Activated naive CD8-positive, alpha-beta T cell treated with anti-CD3 and anti-CD28 coated beads, Interleukin-2, amount 50 U/mL, for 16 hours (primary cell): Measurements from ENCODE around the gene DPP7.

Source experiments
- DNase-seq: peaks from one replicate; pipeline ENCODE4 v3.0.0-alpha.2; 2020; ENCODE audit warnings: low read depth, low spot score

DPP7 gene

DNA sequence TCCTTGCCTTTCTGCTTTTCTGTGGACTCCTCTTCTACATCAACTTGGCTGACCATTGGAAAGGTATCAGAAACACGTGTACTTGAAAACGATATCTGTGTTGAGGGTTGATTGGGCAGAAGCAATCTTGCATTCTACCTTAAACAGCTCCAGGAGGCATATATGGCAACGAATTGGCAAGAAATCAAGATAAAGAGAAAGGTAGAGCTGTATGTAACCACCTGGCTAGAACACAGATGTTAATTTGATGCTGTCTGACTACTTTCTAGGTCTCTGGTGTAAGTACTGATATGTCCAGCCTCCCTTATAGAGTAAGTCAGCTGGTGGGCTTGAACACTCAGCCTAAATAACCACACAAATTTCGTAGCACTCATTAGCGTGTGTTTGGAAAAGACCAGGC lies 26.4 kb downstream of the DPP7 start:
- no peak for DNase-seq

GRCh38 chr9:137087409-137087925 lies 27.1 kb downstream of the DPP7 start:
- no peak for DNase-seq

- peak; percentile 98 for DNase-seq
These were observed 27.8 kb downstream of the DPP7 start, which contains the start of gene MAN1B1 for GRCh38 chr9:137086531-137087408. Gene MAN1B1, plus strand, starts transcription at chr9:137086985. Its CDS starts 15 bp downstream, at chr9:137087000.

DNA sequence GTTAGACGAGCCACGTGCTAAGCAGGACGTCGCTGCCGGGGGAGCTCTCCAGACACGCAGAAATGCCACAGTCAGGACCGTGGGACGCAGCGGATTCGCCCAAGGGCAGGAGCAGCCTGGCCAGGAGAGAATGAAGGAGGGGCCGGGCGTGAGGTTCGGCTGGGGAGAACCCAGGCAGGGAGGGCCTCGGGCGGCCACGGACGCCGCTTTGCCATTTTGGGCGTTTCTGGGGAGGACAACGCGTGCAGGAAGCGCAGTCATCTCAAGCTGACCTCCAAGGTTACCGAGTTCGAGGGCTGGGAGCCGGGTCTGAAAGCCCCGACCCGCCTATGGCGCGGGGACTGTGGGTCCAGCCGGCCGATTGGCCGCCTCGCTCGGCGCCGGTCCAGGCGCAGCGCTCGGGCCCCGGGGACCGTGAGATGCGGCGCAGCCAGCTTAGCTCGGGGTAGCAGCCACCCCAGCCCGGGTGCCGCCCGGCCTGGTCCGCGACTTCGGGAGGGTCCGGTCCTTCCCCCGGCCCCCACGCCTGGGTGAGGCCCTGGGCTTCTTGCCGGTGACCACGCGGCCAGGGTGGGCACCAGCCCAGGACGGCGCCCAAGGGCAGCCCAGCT lies 28.5 kb downstream of the DPP7 start:
- DNase-seq: no peak

DNA sequence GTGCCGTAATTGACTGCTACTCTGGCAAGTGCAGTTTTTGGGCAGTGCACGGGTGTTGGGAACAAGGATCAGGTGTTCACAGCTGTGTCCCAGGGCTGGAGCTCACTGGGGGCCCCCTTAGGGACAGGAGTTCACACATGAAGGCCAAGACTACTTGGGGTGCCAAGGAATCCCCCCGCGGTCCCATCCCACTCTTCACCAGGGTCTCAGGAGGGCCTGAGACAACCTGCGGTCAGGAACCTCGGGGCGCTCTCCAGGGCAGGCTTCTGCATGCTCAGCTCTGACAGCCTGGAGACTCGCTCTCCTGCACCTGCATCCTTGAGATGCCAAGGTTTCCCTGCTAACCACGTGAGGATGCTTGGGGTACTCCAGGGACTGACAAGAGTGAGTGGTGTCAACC lies 30.0 kb downstream of the DPP7 start:
- no peak for DNase-seq

- DNase-seq: no peak
These were observed 31.0 kb downstream of the DPP7 start for GRCh38 chr9:137083394-137084004.

GRCh38 chr9:137082925-137083290 lies 31.6 kb downstream of the DPP7 start:
- no peak for DNase-seq

- no peak for DNase-seq
These were observed 32.2 kb downstream of the DPP7 start for GRCh38 chr9:137082222-137082924.

DNA sequence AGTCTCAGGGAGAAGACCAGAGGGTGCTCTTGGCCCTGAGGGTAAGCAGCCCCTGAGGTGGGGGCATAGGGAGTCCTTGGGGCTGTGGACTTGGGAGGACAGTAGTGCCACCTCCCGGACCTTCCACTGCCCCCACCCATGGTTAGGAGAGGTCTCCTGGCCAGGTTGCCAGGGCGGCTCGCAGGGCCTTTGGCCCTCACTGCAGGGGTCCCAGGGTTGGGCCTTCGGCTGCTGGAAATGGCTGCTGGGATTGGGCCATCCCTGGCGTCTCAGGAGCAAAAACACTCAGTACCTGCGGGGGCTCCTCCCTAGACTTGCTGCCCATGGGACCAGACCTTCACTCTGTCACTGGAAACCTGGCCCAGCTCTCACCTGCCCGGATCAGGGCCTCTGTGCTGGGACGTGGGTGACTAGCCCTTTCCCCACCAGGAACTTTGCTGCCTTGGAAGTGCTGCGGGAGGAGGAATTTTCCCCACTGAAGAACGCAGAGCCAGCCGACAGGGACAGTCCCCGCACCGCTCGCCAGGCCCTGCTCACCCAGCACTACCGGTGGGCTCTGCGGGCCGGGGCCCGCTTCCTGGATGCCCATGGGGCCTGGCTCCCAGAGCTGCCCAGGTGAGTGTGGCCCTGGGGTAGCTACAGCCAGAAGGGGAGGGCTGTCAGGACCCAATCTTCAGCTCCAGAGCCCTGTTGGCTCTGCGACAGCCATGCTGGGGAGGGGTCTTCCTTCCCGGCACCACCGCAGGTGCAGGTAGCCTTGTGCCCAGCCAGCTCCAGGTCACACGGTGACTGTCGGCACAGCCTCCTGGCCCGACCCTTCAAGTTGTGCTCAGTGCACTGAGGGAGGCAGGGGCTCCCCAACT lies 34.0 kb downstream of the DPP7 start:
- DNase-seq: no peak

DNA sequence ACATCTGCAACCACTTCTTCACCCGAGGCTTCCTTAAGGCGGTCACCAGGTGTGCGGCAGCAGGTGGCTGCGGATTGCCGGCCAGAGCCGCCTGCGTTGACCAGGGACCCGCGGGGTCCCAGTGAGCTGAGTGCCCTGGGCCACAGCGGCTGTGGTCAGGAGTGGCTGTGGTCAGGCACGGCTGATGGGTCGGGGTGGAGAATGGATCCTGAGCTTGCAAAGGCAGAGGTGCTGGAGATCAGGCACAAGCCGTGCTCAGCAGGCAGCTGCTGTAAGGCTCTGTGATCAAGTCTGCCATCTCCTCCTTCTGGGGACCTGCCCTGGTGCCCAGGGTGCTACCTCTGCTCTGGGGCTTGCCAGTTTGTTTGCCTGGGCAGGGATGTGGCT lies 35.1 kb downstream of the DPP7 start:
- no peak for DNase-seq

DNA sequence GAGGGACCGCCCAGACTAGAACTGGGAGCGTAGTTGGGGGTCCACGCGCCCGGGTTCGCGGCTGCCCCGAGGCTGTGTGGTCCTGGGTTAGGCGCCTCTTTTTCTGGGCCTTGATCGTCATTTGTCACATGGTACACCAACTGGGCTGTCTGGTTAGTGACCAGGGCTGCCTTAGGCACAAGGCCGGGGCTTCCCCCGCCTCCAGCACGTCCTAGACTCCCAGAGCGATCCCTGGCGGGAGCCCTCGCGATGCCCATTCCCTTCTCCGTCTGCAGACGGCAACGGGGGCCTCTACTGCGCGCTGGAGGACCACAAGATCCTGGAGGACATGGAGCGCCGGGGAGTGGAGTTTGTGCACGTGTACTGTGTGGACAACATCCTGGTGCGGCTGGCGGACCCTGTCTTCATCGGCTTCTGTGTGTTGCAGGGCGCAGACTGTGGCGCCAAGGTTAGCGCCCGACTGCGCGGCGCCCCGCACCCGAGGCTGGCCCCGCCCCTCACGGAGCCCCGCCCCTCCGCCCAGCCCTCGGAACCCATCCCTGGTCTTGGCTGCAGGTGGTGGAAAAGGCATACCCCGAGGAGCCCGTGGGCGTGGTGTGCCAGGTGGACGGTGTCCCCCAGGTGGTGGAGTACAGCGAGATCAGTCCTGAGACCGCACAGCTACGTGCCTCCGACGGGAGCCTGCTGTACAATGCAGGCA lies 35.7 kb downstream of the DPP7 start:
- DNase-seq: no peak

DNA sequence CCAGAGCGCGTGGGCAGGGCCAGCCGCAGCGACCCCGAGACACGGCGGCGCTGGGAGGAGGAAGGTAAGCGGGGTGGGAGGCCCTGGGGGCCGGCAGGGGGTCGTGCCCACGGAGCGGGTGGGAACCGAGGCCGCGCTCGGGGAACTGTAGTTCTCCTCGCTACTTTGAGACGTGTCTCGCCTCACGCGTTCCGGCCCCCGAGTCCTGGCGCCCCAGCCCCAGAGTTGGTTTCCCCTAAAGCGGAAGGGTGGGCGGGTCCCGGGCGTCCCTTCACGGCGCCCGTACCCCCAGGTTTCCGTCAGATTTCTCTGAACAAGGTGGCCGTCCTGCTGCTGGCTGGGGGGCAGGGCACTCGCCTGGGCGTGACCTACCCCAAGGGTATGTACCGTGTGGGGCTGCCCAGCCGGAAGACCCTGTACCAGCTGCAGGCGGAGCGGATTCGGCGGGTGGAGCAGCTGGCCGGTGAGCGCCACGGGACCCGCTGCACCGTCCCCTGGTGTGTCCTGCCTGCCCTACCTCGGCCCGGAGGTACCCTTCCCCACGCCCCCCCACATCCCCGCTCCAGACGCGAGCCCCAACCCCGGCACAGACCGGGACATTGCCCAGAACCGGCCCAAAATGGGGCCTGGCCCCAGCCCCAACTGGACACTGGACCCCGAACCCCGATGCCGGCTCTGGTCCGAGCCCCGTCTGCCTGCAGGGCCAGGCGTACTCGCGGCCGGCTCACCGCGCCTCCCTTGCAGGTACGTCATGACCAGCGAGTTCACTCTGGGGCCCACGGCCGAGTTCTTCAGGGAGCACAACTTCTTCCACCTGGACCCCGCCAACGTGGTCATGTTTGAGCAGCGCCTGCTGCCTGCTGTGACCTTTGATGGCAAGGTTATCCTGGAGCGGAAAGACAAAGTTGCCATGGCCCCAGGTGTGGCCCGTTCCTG lies 36.5 kb downstream of the DPP7 start:
- DNase-seq: no peak

GRCh38 chr9:137077010-137077747 lies 37.4 kb downstream of the DPP7 start, which contains the start of gene UAP1L1:
Gene UAP1L1, plus strand, starts transcription at chr9:137077517. Its CDS starts 16 bp downstream, at chr9:137077533.
- no peak for DNase-seq

- DNase-seq: no peak
These were observed 37.9 kb downstream of the DPP7 start for GRCh38 chr9:137076636-137077009.

GRCh38 chr9:137075275-137075775 lies 39.2 kb downstream of the DPP7 start:
- no peak for DNase-seq

GRCh38 chr9:137074657-137075274 lies 39.8 kb downstream of the DPP7 start:
- no peak for DNase-seq

DNA sequence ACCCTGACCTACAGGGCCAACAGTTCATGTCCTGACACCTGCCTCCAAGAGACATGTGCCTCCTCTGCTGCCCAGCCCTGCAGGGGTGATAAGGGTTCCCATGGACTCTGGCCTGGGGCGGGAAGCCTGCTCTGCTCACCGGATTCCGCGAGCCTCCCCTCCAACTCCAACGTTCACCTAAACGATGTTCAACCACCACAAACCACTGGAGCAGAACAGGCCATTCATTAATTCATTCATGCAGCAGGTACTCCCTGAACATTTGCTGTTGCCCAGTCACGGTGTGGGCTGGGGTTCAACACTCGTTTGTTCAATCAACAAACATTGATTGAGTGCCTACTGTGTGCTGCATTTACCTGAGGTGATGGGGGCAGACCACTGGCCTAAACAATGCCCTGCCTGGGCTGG lies 40.5 kb downstream of the DPP7 start:
- DNase-seq: no peak

DNA sequence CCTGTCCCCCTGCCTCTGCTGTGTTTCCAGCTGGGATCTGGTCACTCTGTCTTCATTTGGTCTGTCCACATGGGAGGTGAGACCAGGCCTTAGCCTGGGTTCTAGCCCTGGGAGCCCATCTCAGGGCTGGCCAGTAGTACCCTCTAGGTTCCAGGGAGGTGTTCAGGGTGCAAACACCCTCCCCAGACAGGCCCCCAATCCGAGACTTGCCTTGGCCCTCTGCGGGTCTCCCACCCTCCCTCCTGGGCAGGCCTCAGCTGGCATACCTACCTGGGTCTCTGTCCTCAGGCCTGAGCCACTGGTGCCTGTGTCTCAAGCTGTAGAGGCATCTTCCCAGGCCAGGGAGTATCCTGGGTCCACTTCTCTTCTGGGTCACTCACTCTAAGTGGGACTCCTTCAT lies 43.3 kb downstream of the DPP7 start:
- no peak for DNase-seq
